Right renal pelvis (tissue), 4 donors: ENCODE results near the gene EFHB. TPM values are rescaled to one million over a fixed set of nuclear protein-coding genes. Genes with fewer than 3 reads are reported as not detected.
"Not testable (repeated sequence)": the region's sequence is repeated elsewhere in the genome, so short reads cannot be mapped to it uniquely, and the experiment has no call there.

Experiments used
- DNase-seq, 4 donors: peaks; one replicate each; pipeline ENCODE4 v3.0.0-alpha.2; 2013; ENCODE audit warnings: low read depth in 4 of 4, low spot score in 3 of 4, missing footprints in 1 of 4
- polyA plus RNA-seq, 4 donors: library from polyadenylated mRNA; unstranded; fragments of 120-200 nt; gene quantifications; one replicate each; pipeline ENCODE4 v1.2.1, GENCODE V29; 2013; ENCODE audit not compliant: insufficient read length in 4 of 4

Gene EFHB
- polyA plus RNA-seq: 1 to 10 TPM; 1.5 to 5.5 (median 3.5) TPM

- peak in 3 of 4 donors; percentile 4 to 20 (median 6) for DNase-seq
Observed at GRCh38 chr3:19934098-19934566, at the start of gene EFHB. TSS of gene EFHB (minus strand) at chr3:19934217. CDS start at chr3:19934018, 199 bp downstream.

GRCh38 chr3:19972054-19972453 lies 38.0 kb upstream of the EFHB start:
- DNase-seq: no peak

- DNase-seq: no peak
Observed at GRCh38 chr3:19970327-19970726, 36.3 kb upstream of the EFHB start.

GRCh38 chr3:19967812-19968211 lies 33.8 kb upstream of the EFHB start:
- no peak for DNase-seq

- DNase-seq: no peak
Observed at GRCh38 chr3:19967208-19967607, 33.2 kb upstream of the EFHB start.

DNA sequence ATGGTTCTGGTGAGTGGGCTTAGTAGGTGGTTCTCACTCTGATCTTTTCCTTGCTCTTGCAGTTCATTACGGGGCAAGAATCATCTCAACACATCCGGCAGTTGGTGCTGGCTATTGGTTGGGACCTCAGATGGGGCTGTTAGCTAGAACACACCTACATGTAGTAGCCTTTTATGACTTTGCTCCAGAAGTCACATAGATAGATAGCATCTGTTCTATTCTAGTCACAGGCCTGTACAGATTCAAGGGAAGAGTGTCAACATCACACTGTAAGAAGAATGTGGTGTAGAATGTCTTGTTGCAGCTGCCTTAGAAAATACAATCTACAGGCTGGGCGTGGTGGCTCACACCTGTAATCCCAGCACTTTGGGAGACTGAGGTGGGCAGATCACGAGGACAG lies 27.9 kb upstream of the EFHB start:
- no peak for DNase-seq

DNA sequence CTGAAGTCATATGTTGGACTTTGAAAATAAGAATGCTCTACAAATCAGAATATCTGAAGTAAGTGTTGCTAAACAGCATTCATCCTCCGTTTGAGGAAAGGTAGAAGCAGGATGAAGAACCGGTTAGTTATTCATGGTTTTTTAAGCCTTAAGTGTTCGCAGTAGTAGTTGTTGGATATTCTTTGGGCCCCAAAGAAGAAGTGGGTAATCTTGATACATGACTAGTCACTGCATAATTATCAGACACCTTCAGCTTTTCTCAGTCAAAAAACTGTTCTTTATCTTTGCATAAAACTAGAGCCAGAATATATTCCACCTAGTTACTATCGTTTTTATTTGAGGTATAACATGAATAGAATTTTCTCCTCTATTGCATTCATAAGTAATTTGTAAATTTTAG lies 26.7 kb upstream of the EFHB start:
- DNase-seq: no peak

GRCh38 chr3:19959505-19959904 lies 25.5 kb upstream of the EFHB start:
- no peak for DNase-seq

DNA sequence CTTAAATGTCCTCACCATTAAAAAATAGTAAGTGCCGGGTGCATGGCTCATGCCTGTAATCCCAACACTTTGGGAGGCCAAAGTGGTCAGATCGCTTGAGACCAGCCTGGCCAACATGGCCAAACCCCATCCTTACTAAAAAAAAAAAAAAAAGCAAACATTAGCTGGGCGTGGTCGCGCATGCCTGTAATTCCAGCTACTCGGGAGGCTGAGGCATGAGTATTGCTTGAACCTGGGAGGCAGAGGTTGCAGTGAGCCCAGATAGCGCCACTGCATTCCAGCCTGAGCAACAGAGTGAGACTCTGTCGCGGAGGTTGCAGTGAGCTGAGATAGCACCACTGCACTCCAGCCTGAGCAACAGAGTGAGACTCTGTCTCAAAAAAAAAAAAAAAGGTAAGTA lies 23.3 kb upstream of the EFHB start:
- not testable (repeated sequence) for DNase-seq

DNA sequence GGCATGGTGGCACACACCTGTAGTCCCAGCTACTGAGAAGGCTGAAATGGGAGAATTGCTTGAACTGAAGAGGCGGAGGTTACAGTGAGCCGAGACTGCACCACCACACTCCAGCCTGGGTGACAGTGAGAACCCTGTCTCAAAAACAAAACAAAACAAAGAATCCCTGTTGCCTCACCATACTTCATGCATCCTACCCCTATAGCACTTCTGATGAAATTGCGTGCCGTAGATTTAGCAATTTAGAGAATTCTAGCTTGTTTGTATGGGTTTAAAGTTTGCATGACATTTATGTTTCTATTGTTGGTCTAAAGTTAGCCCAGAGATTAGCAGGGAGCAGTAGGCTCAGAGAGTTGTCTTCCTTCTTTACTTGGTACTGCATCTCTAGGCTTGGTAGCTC lies 20.7 kb upstream of the EFHB start:
- no peak for DNase-seq

DNA sequence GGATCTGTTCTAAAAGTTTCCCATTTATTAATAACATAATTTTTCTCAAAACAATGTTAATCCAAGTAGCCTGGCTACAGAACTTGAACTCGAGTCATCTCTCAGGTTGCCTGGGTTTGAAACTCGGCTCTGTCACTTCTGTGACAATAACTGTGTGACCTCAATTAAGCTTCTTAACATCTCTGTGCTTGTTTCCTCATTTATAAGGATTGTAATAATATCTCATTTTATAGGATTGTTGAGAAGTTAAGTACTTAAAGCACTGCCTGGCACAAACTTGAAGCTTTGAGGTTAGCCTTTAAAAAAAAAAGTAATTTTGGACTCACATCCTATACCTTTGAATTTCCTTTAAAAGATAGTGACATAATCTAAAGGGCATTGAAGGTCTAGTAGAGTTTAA lies 16.3 kb upstream of the EFHB start:
- no peak for DNase-seq

- DNase-seq: no peak
Observed at GRCh38 chr3:19948226-19948591, 14.2 kb upstream of the EFHB start.

DNA sequence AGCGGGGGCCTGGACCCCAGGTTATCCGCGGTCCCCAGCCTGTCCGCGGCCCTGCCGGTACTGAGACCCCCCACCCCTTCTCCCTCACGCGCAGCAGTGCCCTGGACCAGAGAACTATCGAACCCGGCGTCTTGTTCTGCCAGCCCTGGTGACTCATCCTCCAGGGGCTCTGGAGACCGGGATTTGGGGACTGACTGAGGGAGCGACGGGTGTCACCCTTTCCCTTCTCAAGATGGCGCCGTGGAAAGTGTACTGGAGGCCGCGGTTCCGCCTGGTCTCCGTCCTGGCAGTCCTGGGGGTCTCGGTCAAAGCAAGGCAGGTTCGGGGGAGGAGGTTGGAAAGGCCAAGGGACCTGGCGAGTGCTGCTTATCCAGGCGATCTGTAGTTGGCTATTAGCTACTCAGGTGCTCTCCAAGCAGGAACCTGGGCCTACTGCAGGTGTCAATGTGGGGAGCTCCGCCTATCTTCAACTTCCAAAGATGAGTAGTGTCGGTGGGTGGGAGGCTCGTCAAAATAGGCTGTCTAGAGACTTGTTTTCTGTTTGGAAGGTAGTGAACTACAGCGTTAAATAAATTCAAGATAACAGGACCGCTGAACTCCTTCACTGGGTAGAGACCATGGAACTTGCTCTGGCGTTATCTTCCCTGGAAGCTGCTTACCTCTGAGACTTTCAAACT lies 13.7 kb upstream of the EFHB start:
- DNase-seq: peak in 3 of 4 donors; percentile 27 to 55 (median 40)

DNA sequence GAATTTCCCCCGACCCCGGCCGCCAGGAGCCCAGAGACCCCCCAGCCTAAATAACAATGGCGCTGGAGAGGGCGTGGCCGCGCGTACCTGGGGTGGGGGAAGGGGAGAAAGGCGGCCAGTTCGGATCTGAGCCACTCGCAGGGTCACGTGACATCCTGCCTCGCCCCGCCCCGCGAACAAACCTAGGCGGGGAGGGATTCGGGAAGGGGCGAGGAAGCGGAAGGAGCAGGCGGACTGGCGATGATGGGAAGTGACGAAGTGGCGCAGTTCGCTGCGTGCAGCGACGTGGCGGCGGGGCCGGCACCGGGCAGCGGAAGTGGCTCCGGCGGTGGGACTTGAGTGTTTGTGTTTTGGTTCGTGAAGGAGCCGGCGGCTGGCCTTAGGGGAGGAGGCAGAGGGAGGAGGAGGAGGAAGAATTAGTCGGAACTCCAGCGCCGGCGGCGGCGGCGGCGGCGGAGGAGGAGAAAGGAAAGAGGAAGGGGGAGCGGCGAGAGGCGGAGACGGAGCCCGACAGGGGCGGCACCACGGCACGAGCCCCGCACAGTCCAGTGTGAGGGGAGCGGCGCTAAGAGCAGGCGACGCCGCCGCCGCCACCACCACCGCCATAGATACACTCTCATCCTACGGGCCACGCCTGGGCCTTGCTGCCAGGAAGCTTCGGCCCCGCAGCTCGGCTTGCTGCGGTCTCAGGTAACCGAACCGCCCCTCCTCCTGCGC lies 13.0 kb upstream of the EFHB start, which contains the start of gene RAB5A:
RAB5A (plus strand) TSS at position 266 of the 717 bp plus-strand sequence. CDS start 3,802 bp downstream, outside the sequence.
- peak; percentile 91 to 97 (median 96) for DNase-seq

- DNase-seq: no peak
Observed at GRCh38 chr3:19945969-19946831, 12.2 kb upstream of the EFHB start.

DNA sequence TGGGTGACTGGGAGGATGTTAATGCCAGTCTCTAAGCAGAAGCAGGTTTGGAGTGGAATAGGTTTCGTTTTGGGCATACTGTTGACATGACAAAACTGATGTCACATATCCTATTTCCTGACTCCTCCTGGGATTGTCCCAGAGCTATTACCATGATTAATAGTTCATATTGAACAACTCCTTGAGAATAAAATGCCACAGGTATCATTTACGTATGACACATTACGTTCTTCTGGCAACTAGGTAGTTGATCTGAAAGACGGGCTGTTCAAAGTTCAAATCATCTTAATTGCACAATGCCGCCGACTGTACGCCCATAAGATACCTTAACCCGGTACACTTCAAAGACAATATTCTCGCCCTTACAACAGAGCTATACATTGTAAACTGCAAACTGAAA lies 11.5 kb upstream of the EFHB start:
- DNase-seq: no peak

DNA sequence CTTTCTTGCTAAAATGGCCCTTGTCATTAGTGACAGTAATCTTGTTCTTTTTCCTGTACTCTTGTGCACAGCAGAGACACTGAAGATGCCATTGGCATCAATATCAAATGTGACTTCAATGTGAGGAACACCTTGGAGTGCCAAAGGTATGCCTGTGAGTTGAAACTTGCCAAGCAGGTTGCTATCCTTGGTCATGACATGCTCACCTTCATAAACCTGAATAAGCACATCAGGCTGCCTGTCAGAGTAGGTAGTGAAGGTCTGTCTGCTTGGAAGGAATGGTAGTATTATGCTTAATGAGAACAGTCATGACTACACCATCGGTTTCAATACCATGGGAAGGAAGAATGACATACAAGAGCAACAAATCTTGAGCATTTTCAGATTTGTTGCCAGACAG lies 6.6 kb upstream of the EFHB start:
- no peak for DNase-seq

- DNase-seq: no peak
Observed at GRCh38 chr3:19938295-19938627, 4.2 kb upstream of the EFHB start.

DNA sequence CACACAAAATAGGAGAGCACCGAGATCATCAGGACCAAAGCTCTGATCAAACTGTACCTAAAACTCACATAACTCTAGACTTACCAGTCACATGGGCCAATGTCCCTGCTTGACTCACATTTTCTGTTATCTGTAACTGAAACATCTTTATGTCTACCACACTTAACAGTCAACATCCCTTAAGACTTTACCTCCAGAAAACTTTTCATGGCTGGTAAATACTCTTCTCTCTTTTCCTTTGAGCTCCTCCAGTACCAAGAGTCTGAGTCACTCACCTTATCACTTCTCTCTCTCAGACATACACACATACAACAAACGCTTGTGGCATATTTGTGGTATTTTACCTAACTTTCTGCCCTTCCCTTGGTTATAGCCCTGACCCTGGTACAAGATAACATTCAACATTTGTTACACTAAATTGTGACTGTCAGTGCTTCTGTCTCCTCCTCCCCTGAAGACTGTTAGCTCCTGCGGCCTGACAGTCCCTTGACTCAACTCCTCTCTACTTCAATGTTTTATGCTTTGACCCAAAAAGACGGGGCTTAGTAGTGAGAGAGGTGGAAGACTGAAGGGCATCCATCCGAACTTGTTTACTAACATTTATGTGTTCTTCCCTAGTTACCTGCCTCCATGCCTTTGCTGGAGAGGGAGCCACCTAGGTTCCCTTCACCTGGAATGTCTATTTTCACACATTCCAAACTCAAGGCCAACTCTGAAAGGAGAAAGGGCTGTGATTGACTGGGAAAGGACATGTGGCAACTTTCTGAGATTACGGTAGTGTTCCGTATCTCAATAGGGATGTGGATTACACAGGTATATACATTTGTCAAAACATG lies 3.7 kb upstream of the EFHB start:
- no peak for DNase-seq

- no peak for DNase-seq
Observed at GRCh38 chr3:19932422-19932821, 1.6 kb downstream of the EFHB start.
